GM12878 (cell line): ENCODE data around the gene F12. TPM values are rescaled to one million over a fixed set of nuclear protein-coding genes. Genes with fewer than 3 reads are reported as not detected.

ENCODE experiments used
- BCL11A ChIP-seq: IDR thresholded peaks from 2 replicates; pipeline ENCODE4 v1.6.1; 2011; ENCODE audit warnings: low read depth, low read length
- BHLHE40 ChIP-seq, 2 experiments: fragments of 450-650 bp in 1 of 2; IDR thresholded peaks; 2 replicates each; pipeline ENCODE4 v1.6.1; 2011 to 2017; ENCODE audit warnings: low read depth in 2 of 2, borderline replicate concordance in 1 of 2, improper control_type of control experiment in 1 of 2, low read length in 1 of 2, mild to moderate bottlenecking in 1 of 2
- CHD2 ChIP-seq: IDR thresholded peaks from 2 replicates; pipeline ENCODE4 v1.6.1; 2011; ENCODE audit warnings: low read depth, low read length, improper control_type of control experiment, borderline replicate concordance
- CHD4 ChIP-seq: fragments of 200-600 bp; sonication (generic); IDR thresholded peaks from 2 replicates; pipeline ENCODE4 v1.6.1; 2016; ENCODE audit warnings: mild to moderate bottlenecking
- E2F8 ChIP-seq: fragments of 450-650 bp; IDR thresholded peaks from 2 replicates; pipeline ENCODE4 v1.6.1; 2018; ENCODE audit warnings: mild to moderate bottlenecking, low read depth, moderate library complexity; ENCODE audit not compliant: partially characterized antibody
- ETV6 ChIP-seq, 2 experiments: fragments of 450-650 bp in 1 of 2; IDR thresholded peaks in 1 of 2; conservative IDR thresholded peaks in 1 of 2; 2 replicates each; pipeline ENCODE4 v1.6.1; 2014; ENCODE audit warnings: antibody characterized with exemption in 1 of 2, borderline replicate concordance in 1 of 2, low read depth in 1 of 2, mild to moderate bottlenecking in 1 of 2, moderate library complexity in 1 of 2
- FOXK2 ChIP-seq: fragments of 450-650 bp; IDR thresholded peaks from 2 replicates; pipeline ENCODE4 v1.6.1; 2017; ENCODE audit warnings: mild to moderate bottlenecking, moderate library complexity
- HDAC6 ChIP-seq: fragments of 200-600 bp; sonication (generic); IDR thresholded peaks from one replicate; pipeline ENCODE4 v1.8.0; 2017; ENCODE audit warnings: antibody characterized with exemption; ENCODE audit not compliant: unreplicated experiment
- HDGF ChIP-seq: fragments of 450-650 bp; IDR thresholded peaks from 2 replicates; pipeline ENCODE4 v1.6.1; 2016; ENCODE audit warnings: antibody characterized with exemption
- LARP7 ChIP-seq: fragments of 450-650 bp; IDR thresholded peaks from 2 replicates; pipeline ENCODE4 v1.6.1; 2017; ENCODE audit warnings: mild to moderate bottlenecking
- MEF2B ChIP-seq: fragments of 450-650 bp; IDR thresholded peaks from 2 replicates; pipeline ENCODE4 v1.6.1; 2018; ENCODE audit warnings: mild to moderate bottlenecking, moderate library complexity; ENCODE audit not compliant: partially characterized antibody, poor library complexity, severe bottlenecking
- MLLT1 ChIP-seq: fragments of 450-650 bp; IDR thresholded peaks from 2 replicates; pipeline ENCODE4 v1.6.1; 2016; ENCODE audit warnings: mild to moderate bottlenecking
- NR2C1 ChIP-seq: fragments of 450-650 bp; IDR thresholded peaks from 2 replicates; pipeline ENCODE4 v1.6.1; 2017; ENCODE audit warnings: antibody characterized with exemption, mild to moderate bottlenecking, moderate library complexity
- NRF1 ChIP-seq: conservative IDR thresholded peaks from 2 replicates; pipeline ENCODE4 v1.6.1; 2011; ENCODE audit warnings: mild to moderate bottlenecking, low read depth, low read length, improper control_type of control experiment
- PAX8 ChIP-seq: fragments of 450-650 bp; IDR thresholded peaks from 2 replicates; pipeline ENCODE4 v1.6.1; 2017; ENCODE audit warnings: mild to moderate bottlenecking, moderate library complexity
- POLR2AphosphoS2 ChIP-seq: IDR thresholded peaks from 2 replicates; pipeline ENCODE4 v1.6.1; 2011; ENCODE audit warnings: low read depth, mild to moderate bottlenecking, low read length, improper control_type of control experiment, moderate library complexity
- SP1 ChIP-seq: IDR thresholded peaks from one replicate; pipeline ENCODE4 v1.6.1; 2011; ENCODE audit warnings: low read depth, low read length
- STAT1 ChIP-seq: fragments of 450-650 bp; conservative IDR thresholded peaks from 2 replicates; pipeline ENCODE4 v1.6.1; 2014; ENCODE audit warnings: antibody characterized with exemption, mild to moderate bottlenecking
- STAT3 ChIP-seq: IDR thresholded peaks from 2 replicates; pipeline ENCODE4 v1.6.1; 2011; ENCODE audit warnings: low read depth, low read length, improper control_type of control experiment
- SUPT20H ChIP-seq: IDR thresholded peaks from 2 replicates; pipeline ENCODE4 v1.6.1; 2011; ENCODE audit warnings: low read depth, mild to moderate bottlenecking, low read length, moderate library complexity, borderline replicate concordance; ENCODE audit not compliant: control insufficient read depth
- TBL1XR1 ChIP-seq: IDR thresholded peaks from 2 replicates; pipeline ENCODE4 v1.6.1; 2012; ENCODE audit warnings: low read depth, low read length, improper control_type of control experiment
- ZZZ3 ChIP-seq: IDR thresholded peaks from 2 replicates; pipeline ENCODE4 v1.6.1; 2011; ENCODE audit warnings: low read depth; ENCODE audit not compliant: control insufficient read depth, insufficient read length
- polyA plus RNA-seq, 11 experiments: library from polyadenylated mRNA; depleted of rRNA in 4 of 11; unstranded in 6 of 11; stranded (reverse) in 5 of 11; fragments of >200 nt; fragmentation: Nextera tagmentation in 4 of 11; fragmentation: Illumina TruSeq in 1 of 11; extraction: Ambion mirVana in 4 of 11; extraction: Trizol in 1 of 11; gene quantifications; 1 replicate in 1 of 11; 2 replicates in 10 of 11; pipeline versions ENCODE4 v1.2.1 to v1.2.3, GENCODE V29; 2011 to 2016; ENCODE audit warnings: inconsistent platforms in 2 of 11, missing spikeins in 2 of 11, low read depth in 1 of 11
- total RNA-seq, 4 experiments: library from RNA; depleted of rRNA in 3 of 4; stranded (reverse); fragments of >200 nt in 3 of 4; fragmentation: Illumina TruSeq in 1 of 4; extraction: Trizol in 1 of 4; gene quantifications; 2 replicates each; pipeline versions ENCODE4 v1.2.1 to v1.2.3, GENCODE V29; 2013 to 2021
- TF ChIP-seq, protein P1 (sequence below): fragments of 450-650 bp; formaldehyde crosslinking; IDR thresholded peaks from 2 replicates; pipeline ENCODE4 v1.4.0; 2022; ENCODE audit warnings: mild to moderate bottlenecking, moderate library complexity

The F12 gene
- total and polyA plus RNA-seq, 10 of the 15 experiments (the other 5 are each of a cell fraction or from before 2014, with no cell fraction given), result 0.25 to 11.3 (median 5.5) TPM

DNA sequence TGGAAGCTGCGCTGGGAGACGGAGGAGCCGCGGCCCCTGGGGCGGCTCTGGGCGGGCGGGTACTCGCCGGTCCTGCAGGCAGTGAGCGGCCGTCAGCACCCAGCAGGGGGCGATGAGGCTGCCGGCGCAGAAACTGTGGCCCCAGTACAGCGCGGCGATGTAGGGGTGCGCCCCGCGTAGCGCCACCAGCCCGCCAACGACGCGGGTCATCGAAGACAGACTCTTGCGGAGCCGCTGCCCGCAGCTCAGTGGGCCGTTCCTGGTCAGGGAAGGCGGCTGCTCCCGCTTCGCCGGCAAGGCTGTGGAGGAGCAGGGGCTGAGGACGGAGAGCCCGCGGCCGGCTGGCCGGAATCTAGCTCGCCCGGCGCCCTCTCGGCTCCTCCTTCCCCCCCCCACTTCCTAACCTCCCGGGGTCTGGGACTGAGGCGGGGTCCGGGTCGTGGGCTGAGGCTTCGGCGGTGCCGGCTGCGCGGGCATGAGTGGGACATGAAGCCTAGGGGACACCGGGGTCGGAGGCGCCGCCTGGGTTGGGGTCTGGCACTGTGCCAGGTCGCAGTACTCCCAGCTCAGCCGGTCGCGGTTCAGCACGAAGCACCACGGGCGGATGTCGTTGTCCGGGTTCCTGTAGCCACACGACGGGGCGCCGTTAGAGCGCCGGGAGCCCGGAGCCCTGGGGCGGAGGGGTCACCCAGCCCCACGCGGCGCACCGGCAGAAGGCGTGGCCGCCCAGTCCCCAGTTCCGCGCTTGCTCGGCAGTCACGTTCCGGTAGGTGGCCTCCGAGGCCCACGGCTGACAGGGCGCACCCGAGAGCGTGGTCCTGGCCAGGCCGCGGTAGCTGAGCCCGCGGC lies 5.3 kb downstream of the F12 start (continued):
- TF ChIP-seq SUPT20H (no peak), MLLT1 (no peak; the same call in 1 of the 2 replicates), ZZZ3 (no peak), MEF2B (peak; percentile 42), CHD4 (no peak), NRF1 (no peak), ETV6 (conservative IDR thresholded peaks at IDR 0.05 in 1 of 2, IDR thresholded peaks at IDR 0.05 in 1 of 2; ENCODE audit: borderline replicate concordance in 1 of 2, low read depth in 1 of 2) (0 out of 4 replicates have a peak, but pooled peaks of 1 of the 2 experiments have one; percentile 8), NR2C1 (no peak), HDAC6 (no peak), BCL11A (no peak), SP1 (peak; percentile 17), POLR2AphosphoS2 (no peak), FOXK2 (no peak), PAX8 (no peak), STAT3 (no peak), STAT1 (0 out of 2 replicates have a peak, but pooled peaks have one; percentile 25), E2F8 (no peak), HDGF (no peak), LARP7 (peak; percentile 49; the same call in 1 of the 2 replicates), BHLHE40 (IDR thresholded peaks at IDR 0.05; ENCODE audit: borderline replicate concordance in 1 of 2, low read depth in 2 of 2, low read length in 1 of 2) (peak; percentile 88 to 95), TBL1XR1 (0 out of 2 replicates have a peak, but pooled peaks have one; percentile 7), CHD2 (peak; percentile 39; the same call in 1 of the 2 replicates)
- TF ChIP-seq, protein P1, sequence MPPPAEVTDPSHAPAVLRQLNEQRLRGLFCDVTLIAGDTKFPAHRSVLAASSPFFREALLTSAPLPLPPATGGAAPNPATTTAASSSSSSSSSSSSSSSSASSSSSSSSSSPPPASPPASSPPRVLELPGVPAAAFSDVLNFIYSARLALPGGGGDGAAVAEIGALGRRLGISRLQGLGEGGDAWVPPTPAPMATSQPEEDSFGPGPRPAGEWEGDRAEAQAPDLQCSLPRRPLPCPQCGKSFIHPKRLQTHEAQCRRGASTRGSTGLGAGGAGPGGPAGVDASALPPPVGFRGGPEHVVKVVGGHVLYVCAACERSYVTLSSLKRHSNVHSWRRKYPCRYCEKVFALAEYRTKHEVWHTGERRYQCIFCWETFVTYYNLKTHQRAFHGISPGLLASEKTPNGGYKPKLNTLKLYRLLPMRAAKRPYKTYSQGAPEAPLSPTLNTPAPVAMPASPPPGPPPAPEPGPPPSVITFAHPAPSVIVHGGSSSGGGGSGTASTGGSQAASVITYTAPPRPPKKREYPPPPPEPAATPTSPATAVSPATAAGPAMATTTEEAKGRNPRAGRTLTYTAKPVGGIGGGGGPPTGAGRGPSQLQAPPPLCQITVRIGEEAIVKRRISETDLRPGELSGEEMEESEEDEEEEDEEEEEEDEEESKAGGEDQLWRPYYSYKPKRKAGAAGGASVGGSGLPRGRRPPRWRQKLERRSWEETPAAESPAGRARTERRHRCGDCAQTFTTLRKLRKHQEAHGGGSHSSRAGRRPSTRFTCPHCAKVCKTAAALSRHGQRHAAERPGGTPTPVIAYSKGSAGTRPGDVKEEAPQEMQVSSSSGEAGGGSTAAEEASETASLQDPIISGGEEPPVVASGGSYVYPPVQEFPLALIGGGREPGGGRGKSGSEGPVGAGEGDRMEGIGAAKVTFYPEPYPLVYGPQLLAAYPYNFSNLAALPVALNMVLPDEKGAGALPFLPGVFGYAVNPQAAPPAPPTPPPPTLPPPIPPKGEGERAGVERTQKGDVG (CRISPR knock-in tag), result no peak
